Fibroblast of peridontal ligament (primary cell): ENCODE data around the gene IRAK4.
A peak's percentile ranks its signal among the peaks of the same experiment; 100 is the strongest.

Experiments used
- DNase-seq: peaks from one replicate; pipeline ENCODE4 v3.0.0-alpha.2; 2010; ENCODE audit errors: extremely low read depth

Gene IRAK4

GRCh38 chr12:43835656-43836474, 77.1 kb downstream of the IRAK4 start, which contains the start of gene TMEM117:
Gene TMEM117, plus strand, starts transcription at chr12:43836081.
- peak; percentile 61 for DNase-seq

- DNase-seq = peak; percentile 64
These were observed 77.8 kb downstream of the IRAK4 start for GRCh38 chr12:43836475-43836989.
